Amniotic stem cell (primary cell): ENCODE results near the gene WRAP73.

Experiments used
- DNase-seq: peaks from one replicate; lab custom pipeline; 2025; lab: John Stamatoyannopoulos, UW

WRAP73 gene

DNA sequence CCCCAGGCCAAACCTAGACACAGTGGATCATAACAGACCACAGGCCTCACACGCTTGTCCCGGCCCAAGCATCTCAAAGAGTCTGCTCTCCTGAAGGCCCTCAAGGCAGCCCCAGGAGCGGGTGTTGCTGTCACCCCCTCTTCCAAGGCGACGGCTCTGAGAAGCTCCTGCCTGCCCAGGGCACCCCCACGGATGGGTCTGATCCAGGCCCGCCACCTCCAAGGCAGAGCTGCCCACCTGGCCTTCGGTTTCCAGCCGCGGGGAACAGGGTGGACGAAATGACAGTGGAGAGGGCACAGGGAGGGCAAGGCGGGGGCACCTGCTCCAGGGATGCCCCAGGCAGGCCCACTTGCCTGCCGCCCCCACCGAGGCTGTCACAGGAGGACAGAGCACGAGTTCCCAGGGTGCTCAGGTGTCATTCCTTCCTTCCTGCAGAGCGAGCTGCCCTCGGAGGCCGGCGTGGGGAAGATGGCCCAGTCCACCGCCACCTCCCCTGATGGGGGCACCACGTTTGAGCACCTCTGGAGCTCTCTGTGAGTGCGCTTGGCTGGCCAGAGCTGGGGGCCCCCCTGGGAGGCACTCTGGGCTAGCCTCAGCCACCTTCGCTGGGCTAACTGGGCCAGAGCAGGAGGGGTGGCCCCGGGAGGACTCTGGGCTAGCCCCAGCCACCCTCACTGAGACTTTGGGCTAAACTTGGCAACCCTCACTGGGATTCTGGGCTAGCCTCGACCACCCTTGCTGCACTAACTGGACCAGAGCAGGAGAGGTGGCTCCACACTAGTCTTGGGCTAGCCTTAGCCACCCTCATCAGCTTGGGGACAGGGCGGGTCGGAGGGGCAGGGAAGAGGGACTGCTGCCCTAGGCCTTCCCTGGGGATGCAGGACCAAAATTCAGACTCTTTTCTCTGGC lies 32.2 kb upstream of the WRAP73 start:
- no peak for DNase-seq

GRCh38 chr1:3681231-3681897 lies 31.5 kb upstream of the WRAP73 start:
- no peak for DNase-seq

DNA sequence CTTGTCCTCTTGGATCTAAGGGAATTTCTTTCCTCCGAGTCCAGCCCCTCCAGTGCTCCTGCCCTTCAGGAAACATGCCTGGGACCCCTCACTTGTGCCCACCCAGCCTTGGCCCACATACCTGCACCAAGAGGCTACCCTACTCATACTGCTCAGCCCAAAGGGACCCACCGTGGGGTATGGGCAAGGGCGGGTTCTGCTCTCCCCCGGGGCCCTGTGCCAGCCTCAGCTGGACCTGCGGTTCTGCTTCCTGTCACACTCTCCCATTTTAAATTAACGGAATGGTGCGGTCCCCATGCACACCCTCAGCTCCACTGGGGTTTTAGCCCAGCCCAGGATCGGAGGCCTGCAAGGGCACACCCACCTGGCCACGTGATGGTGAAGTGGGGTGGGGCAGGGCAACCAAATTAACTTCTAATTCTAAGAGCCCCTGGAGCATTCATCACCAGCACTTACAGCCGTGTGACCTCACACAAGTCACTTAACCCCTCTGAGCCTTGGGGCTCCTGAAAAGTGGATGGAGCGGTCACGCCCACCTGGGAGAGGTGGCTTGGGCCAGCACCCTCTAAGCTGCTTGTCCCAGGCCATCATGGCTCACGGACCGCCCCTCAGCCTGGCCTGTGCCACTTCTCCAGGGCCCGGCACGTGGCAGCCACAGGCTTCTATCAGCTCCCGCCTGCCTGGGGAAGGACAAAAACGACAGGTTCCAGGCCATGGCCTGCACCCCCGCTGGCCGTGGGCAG lies 30.8 kb upstream of the WRAP73 start:
- DNase-seq, result no peak

DNA sequence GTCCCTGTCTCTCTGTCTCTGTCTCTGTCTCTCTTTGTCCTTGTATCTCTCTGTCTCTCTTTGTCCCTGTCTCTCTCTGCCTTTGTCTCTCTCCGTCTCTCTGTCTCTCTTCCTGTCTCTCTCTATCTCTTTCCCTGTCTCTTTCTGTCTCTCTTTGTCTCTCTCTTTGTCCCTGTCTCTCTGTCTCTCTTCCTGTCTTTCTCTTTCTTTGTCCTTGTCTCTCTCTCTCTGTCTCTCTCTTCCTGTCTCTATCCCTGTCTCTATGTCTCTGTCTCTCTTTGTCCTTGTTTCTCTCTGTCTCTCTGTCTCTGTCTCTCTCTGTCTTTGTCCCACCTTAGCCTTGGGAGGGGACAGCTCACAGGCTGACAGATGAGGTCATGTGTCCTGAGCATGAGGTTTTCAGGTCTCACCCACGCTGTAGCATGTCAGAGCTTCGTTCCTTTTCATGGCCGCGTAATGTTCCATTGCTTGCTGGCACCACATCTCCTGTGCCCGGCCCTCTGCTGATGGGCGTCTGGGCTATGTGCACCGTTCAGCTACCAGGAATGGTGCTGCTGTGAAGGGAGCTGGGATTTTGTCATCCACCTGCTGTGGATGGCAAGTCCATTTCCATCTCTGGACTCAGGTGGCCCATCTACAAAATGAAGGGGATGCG lies 30.0 kb upstream of the WRAP73 start:
- no peak for DNase-seq

DNA sequence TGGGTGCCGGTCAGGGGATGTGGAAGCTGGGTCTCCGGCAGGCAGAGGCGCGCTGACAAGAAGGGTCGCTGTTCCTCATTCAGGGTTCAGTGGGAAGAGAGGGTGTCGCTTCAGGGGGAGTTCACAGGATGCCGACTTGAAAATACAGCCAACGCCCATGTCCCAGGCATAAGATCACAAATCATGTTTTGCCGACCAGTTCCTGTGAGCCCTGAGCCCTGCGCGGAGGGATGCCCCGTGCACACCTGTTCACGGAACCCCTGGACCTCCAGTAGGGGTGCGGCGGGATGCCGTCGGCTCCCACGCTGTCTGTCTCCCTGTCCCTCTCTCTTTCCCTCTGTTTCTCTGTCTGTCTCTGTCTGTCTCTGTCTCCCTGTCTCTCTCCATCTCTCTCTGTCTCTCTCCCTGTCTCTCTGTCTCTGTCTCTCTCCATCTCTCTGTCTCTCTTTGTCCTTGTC lies 29.2 kb upstream of the WRAP73 start:
- no peak for DNase-seq

DNA sequence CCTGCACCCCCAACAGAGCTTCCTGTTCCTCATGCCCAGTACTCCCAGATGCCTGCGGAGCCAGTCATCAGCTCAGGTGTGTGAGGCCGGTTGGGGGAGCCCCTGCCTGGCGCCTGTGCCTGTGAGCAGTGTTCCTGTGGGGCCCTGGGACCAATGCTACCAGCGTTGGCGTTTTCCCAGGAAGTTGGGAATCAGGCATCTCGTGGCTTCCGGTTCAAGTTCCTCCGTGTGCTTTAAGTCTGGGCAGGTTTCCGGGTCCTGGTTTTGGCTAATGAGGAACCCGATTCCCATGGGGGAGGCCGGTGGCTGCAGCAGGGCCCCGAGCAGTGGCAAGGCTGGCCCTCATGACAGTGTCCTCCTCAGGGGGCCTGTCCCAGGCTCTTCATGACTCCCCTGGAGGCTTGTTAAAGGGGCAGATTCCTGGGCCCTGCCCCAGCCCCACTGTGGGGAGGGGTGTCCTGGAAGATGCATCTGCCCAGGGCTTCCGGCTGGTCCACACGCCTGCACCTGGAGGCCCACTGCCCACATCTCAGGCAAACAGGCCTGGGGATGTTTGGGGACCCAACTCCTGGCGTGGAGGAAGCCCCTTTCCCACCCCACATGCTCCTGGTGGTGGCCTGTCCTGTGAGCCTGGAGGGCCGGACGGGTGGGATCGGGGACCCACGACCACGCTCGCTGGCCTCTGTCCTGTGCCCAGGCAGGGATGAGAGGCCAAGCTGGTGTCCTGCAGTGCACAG lies 28.6 kb upstream of the WRAP73 start:
- DNase-seq, result no peak

DNA sequence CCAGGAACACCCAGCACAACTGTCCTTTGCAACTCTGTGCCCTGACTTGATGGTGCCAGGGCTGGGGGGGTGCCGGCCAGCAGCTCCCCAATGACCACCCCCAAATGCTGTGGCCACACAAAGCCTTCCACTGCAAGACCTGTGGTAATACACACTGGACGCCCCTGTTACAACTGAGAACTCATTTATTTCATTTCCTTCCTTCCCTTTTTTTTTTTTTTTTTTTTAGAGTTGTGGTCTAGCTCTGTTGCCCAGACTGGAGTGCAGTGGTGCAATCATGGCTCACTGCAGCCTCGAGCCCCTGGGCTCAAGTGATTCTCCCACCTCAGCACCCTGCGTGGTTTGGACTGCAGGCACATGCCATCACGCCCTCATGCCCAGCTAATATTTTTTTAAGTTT lies 27.6 kb upstream of the WRAP73 start:
- no peak for DNase-seq

GRCh38 chr1:3676581-3677470 lies 26.9 kb upstream of the WRAP73 start:
- DNase-seq, result no peak

DNA sequence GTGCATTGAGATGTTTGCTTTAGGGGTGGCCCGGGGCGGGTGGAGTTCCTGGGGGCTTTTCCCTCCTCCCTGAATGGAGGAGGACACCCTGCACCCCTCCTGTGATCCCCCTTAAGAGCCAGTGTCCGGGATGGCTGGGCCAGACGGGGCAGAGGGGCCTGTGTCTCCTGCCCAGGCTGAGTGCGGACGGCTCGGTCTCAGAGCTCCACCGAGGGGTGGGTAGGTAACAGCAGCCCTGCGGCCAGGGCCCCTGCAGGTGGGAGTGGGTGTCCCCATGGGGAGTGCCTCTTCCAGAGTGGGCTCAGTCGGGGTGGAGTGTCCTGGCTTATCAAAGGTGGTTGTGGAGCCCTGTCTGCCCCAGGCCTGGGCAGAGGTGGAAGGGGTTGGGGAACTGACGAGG lies 25.5 kb upstream of the WRAP73 start:
- no peak for DNase-seq

DNA sequence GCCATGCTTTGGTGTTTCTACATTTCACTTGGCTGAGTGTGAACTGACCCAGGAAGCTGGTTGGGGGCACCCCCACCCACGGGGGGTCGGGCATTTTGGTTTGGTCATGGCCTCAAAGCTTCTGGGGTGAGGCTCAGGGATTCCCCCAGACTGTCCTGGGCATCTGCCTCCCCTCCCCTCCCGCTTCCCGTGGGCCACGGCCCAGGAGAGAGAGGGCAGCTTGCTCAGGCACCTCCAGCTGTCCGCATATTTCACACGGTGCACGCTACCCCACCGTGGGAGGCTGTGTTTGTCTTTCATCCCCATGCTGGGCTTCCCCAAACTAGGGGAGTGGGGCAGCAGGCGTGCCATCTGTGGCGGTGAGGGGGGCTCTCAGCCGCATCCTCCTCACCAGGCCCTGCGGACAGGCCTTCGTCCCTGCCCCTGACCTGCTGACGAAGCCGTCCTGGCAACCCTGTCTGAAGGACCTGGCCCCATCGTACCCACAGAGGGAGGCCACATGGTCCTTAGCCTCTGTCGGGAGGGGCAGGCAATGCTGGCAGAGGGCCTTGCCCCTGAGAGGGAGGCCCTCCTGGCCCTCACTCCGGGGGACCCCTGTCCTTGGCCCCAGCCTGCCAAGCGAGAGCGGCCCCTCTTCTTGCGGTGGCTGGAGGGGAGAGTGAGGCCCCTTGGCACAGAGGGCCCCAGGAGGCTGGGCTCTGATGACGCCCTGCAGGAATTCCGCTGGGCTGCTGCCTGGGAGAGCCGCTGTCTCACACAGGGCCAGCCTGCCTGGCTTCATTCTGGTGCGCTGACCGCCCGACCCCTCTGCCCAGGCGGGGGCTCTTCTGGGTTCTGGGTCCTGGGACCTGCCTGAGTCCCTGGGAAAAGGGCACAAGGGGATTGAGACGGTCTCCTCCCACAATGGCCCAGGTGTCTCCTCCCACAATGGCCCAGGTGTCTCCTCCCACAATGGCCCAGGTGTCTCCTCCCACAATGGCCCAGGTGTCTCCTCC lies 24.5 kb upstream of the WRAP73 start:
- no peak for DNase-seq

GRCh38 chr1:3673381-3674099 lies 23.6 kb upstream of the WRAP73 start:
- DNase-seq, result no peak

DNA sequence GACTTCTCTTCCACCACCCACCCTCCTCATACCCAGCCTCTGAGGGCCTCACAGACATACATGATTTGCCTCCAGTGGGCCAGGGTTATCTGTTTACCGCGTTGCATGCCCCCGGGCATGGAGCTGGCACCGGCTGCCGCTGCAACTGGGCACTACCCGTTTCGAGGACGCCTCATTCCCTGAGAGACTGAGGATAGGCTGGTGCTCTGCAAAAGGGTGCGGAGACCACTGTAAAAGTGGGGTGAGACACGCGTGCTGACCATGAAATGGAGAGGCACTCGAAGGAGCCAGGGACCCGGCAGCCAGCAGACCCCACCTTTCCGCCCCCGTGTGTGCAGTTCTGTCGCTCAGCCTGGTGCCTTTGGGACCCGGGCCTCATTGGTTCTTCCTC lies 23.1 kb upstream of the WRAP73 start:
- no peak for DNase-seq

- no peak for DNase-seq
These were observed 22.5 kb upstream of the WRAP73 start for GRCh38 chr1:3672231-3672970.

GRCh38 chr1:3671371-3672180 lies 21.7 kb upstream of the WRAP73 start:
- no peak for DNase-seq

- no peak for DNase-seq
These were observed 20.9 kb upstream of the WRAP73 start for GRCh38 chr1:3670823-3671265.

DNA sequence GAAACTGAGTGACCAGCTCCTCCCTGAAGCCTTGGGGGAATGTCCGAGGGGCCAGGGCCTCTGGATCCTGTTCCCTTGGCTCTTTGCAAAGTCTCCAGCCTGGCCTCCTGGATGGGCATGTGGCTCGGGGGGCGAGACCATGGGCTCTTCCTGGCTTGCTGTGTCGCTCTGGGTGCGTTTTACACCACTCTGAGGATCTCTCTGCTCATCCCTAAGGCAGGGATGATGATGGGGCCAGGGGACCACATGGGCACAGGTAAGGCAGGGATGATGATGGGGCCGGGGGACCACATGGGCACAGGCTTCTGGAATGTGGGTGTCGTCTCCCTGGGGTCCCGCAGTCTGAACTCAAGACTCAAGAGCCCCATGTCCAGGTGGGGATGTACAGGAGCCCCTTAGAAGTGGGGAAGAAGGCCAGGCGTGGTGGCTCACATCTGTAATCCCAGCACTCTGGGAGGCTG lies 20.1 kb upstream of the WRAP73 start:
- DNase-seq, result no peak

DNA sequence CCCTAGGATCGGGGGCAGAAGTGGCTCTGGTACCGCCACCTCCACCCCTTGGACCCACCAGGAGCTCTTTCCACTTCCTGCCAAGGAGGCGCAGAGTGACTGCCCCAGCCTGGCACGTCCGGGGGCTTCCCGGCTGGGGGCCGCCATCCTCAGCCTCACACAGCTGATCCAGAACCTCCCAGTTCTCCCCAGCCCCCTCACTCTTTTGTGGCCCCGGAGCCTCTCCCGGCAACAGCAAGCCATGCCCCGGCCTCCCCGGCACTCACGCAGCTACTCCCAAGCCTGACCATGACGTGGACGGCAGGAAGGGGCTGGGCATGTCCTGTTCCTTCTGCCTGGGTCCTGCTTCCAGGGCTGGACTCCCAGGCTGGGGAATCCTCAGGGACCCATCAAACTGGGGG lies 19.5 kb upstream of the WRAP73 start:
- no peak for DNase-seq
